RPMI8226 (cell line): Measurements from ENCODE around the gene ATRIP.
"Not testable (repeated sequence)": the region's sequence is repeated elsewhere in the genome, so short reads cannot be mapped to it uniquely, and the experiment has no call there.

Source experiments
- DNase-seq: peaks from one replicate; pipeline ENCODE4 v3.0.0-alpha.2; 2015

The ATRIP gene

DNA sequence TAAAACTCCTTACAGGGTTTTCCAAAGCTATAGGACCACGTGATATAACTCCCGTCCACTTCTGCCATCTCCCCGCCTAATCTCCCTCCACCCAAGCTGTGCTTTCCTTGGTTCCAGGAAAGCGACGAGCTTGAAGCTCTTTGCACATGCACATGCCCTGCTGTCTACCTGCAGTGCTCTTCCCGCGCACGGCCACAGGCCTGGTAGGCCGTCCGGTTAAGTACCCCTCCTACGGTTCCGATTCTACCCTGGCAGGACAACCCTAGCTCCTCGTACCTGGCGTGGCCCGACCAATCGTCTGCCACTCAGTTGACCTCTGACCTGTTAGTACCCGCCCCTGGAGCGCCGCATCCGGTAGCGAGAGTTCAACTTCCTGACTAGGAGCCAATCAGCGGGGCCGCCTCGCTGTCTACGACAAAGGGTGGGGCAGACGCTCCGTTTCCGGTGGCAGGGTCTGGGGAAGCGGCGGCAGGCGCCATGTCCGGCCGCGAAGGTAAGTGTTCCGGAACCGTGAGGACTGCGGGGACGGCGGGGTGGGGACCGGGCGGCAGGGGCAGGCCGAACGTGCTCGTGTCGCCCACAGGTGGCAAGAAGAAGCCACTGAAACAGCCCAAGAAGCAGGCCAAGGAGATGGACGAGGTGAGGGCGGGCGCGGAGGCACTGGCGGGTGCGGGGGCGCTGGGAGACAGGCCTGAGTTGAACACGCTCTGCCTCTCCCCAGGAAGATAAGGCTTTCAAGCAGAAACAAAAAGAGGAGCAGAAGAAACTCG, 6.5 kb upstream of the ATRIP start, which contains the start of the genes CCDC51 and TMA7:
TSS of gene CCDC51 (minus strand) at position 300 of the 770 bp plus-strand sequence. CDS start 4,991 bp downstream, outside the sequence.
TSS of gene TMA7 (plus strand) at position 438 of the 770 bp plus-strand sequence. CDS start at position 478, 40 bp downstream.
- DNase-seq, result peak; percentile 98

DNA sequence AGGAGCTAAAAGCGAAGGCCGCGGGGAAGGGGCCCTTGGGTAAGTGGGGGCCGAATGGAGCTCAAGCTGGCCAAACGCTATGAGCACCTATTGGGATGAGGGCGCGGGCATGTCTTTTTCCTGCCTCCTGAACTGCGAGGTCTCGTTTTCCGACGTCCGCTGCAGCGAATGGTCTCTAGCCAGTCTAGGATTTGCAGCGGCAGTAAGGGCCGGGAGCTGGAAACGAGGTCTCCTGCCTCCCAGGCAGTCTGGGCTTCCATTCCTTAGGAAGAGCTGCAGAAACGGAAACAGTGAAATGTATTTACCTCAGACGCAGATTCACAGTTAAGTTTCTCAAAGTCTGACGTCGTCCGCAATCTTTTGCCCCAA, 6.0 kb upstream of the ATRIP start:
- DNase-seq, result no peak

DNA sequence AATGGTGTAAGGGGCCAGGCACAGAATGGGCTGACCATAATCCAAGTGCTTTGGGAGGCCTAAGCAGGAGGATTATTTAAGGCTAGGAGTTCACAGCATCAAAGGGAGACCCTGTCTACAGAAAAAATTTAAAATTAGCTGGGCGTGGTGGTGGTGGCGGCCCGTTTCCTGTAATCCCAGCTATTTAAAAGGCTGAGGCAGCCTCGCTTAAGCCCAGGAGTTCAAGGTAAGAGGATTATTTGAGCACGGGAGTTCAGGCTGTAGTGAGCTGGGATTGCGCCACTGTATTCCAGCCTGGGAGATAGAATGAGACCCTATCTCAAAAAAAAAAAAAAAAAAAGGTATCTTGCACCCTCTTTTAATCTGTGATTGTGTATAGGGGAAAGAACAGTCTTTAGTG, 4.6 kb upstream of the ATRIP start:
- DNase-seq, result no peak

DNA sequence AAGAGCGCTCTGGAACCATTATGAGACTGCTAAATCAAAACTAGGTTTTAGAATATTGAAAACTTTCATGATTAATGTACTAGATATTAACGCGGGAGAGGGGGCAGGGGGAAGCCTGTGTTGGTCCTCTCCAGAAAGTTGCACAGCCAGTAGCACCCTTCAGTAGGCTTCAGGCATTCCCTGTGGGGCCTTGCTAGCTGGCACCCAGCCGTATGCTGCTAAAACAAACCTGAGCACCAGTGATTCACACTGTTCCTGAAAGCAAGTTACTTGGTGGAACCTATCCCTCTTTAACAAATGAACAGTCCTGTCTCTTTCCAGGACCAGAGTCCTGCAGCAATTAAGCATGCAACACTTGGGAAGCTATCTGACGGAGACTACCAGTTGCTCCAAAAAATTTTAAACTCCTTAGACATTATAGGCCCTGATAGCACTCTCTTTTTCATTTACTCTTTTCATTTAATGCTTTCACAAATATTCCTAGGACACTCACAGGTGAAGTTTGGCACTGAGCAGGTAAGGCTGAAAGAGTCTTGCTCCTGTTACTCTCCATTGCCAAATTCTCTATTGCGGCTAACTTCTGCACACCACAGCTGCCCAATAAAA, 1.2 kb upstream of the ATRIP start:
- no peak for DNase-seq

DNA sequence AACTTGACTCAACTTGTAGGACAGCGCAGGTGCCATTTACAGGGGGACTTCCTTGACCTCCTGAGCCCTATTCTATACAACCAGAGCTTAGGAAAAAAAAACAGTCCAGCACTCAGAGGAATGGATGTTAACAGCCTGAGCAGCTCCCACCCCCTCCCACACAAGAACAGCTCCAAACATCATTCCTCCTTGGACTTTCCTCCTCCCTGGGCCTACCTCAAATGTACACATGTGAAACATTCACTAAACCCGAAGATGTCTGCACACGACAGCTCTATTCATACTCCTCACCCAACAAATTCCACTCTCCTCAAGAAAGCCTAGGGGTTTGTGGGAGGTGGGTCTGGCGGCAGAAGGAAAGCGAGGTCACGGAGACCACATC, 503 bp upstream of the ATRIP start:
- no peak for DNase-seq

DNA sequence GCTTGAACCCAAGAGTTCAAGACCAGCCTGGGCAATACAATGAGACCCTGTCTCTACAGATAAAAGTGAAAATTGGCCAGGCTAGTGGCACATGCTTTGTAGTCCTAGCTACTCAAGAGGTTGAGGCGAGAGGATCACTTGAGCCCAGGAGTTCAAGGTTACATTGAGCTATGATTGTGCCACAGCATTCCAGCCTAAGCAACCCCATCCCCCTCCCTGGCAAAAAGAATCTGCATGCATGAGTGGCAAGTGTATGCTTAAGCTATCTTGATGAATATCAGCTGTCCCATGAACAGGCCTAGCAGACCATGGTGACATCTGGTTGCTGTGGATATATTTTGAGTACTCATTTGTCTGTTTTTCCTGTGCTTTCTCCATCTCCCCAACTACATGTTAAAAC, 4.7 kb downstream of the ATRIP start:
- no peak for DNase-seq

DNA sequence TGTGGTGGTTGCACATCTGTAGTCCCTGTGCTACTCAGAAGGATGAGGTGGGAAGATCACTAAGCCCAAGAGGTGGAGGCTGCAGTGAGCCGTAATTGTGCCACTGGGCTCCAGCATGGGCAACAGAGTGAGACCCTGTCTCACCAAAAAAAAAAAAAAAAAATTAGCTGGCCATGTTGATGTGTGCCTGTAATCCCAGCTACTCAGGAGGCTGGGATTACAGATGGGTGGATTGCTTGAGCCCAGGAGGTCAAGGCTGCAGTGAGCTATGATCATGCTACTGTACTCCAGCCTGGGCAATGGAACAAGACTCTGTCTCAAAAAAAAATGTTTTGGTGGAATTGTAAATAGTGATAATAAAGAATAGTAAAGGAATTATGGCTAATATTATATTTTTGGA, 9.9 kb downstream of the ATRIP start:
- DNase-seq, result no peak

DNA sequence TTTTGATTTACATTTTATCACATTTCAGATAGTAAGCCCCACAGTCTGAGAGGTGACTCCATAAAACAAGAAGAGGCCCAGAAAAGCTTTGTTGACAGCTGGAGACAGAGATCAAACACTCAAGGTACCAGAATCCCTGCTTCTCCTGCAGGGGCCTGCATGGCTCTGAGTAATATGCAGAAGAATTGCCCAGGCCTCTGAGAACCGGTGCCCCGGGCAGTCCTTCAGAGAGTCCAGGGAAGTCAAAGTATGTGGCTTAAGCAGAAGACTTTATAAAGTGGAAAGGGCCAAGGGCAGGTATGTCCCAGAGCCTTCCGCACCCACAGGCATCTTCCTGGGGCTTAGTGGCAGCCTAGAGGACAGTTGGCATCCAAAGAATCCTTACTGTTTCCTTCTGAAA, 12.8 kb downstream of the ATRIP start:
- no peak for DNase-seq

DNA sequence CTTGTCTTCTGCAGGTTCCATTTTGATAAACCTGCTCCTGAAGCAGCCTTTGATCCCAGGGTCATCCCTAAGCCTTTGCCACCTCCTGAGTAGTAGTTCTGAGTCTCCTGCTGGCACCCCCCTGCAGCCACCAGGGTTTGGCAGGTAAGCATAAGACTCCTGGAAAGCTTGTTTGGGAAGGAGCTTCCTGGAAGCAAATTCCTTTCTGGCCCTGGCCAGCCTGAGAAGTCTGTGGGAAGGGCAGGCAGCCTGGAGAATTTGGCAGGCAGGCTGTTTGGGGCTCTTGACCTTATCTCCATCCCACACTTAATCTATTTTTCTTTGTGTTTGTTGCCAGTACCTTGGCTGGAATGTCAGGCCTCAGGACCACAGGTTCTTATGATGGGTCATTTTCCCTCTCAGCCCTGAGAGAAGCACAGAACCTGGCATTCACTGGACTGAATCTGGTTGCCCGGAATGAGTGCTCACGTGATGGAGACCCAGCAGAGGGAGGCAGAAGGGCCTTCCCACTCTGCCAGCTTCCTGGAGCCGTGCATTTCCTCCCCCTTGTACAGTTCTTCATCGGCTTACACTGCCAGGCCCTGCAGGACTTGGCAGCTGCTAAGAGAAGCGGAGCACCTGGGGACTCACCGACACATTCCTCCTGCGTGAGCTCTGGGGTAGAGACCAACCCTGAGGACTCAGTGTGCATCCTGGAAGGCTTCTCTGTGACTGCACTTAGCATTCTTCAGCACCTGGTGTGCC, 13.4 kb downstream of the ATRIP start:
- DNase-seq, result no peak

DNA sequence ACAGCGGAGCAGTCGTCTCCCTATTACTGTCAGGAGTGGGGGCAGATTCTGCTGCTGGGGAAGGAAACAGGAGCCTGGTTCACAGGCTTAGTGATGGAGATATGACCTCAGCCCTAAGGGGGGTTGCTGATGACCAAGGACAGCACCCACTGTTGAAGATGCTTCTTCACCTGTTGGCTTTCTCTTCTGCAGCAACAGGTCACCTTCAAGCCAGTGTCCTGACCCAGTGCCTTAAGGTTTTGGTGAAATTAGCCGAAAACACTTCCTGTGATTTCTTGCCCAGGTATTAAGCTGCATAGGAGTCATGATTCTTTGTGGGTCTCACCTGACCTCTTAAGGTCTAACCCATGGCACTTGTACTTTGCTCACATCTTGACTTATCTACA, 14.0 kb downstream of the ATRIP start:
- DNase-seq, result no peak

DNA sequence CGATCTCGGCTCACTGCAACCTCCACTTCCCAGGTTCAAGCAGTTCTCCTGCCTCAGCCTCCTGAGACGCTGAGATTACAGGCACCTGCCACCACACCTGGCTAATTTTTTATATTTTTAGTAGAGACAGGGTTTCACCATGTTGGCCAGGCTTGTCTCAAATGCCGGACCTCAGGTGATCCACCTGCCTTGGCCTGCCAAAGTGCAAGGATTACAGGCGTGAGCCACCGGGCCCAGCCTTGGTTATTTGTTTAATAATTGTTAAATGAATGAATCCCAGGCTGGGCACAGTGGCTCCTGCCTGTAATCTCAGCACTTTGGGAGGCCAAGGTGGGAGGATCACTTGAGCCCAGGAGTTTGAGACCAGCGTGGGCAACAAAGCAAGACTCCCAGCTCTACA, 15.2 kb downstream of the ATRIP start:
- DNase-seq, result not testable (repeated sequence)

DNA sequence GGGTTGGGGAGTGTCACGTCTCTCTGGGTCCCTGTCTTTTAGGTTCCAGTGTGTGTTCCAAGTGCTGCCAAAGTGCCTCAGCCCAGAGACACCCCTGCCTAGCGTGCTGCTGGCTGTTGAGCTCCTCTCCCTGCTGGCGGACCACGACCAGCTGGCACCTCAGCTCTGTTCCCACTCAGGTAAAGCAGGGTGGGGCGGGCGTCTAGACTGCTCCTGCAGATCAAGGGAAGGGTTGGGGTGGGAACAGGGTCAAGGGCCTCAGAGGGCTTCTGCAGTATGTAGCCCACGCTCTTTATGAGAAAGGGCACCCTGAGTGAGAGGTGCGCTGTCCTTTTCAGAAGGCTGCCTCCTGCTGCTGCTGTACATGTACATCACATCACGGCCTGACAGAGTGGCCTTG, 17.2 kb downstream of the ATRIP start:
- no peak for DNase-seq

DNA sequence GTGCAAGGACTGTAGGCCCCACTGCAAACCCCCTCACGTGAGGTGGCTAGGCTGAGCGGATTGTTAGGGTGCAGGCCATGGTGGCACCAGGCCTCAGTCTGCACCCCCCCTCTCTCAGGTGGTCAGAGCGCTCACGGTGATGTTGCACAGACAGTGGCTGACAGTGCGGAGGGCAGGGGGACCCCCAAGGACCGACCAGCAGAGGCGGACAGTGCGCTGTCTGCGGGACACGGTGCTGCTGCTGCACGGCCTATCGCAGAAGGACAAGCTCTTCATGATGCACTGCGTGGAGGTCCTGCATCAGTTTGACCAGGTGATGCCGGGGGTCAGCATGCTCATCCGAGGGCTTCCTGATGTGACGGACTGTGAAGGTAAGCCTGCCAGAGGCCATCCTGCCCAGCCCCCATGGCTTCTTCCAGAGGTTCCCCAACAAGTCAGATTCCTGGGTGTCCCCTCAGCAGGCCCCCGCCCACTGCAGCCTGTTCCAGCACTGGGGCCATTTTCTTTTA, 18.2 kb downstream of the ATRIP start:
- DNase-seq, result no peak

DNA sequence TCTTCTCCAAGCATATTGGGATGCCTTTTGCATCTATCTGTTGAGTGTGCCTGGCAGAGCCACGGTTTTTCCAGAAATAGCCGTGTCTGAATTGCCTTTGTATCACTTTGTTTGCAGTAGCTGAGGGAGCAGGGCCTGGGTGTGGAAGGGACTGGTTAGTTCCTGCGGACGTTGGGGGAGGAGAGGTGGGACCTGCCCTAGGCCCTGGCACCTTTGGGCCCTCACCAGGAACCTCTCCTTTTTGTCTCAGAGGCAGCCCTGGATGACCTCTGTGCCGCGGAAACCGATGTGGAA, 18.6 kb downstream of the ATRIP start:
- no peak for DNase-seq

DNA sequence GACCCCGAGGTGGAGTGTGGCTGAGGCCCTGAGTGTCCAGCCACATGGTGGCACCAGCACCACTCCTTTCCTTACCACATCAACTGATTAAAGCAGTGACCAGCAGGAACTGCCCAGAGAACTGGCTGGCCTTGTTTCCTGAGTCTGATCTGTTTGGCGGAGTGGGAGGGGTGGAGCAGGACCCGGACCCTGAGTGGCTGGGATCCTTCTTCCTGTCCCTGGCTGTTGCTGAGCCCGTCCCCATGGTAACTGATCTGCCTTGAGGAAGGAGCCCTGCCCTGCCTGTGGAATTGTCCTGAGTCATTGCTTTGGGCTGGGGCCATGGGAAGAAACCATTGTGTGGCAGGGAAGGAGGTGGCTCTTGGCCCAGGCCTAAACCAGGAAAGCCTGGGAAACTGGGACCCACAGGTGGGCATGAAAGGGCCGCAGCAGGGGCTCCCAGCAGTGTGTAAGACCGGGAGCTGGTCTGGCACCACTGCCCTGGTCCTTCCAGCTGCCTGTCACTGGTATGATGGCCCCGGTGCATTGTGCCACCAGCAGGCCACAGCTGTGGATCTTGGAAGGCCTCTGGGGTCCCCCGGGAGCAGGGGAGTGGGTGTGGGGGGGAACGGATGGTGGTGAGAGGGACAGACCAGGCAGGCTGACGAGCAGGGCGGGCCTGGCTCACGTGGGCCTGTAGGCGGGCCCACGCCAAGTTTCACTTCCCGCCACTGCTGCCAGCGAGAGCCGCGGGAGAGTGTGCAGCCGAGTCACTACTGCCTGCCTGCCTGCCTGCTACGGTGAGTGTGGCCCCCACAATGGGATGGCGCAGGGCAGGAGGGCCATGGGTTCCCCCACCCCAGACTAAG, 19.2 kb downstream of the ATRIP start:
- DNase-seq, result peak; percentile 92

DNA sequence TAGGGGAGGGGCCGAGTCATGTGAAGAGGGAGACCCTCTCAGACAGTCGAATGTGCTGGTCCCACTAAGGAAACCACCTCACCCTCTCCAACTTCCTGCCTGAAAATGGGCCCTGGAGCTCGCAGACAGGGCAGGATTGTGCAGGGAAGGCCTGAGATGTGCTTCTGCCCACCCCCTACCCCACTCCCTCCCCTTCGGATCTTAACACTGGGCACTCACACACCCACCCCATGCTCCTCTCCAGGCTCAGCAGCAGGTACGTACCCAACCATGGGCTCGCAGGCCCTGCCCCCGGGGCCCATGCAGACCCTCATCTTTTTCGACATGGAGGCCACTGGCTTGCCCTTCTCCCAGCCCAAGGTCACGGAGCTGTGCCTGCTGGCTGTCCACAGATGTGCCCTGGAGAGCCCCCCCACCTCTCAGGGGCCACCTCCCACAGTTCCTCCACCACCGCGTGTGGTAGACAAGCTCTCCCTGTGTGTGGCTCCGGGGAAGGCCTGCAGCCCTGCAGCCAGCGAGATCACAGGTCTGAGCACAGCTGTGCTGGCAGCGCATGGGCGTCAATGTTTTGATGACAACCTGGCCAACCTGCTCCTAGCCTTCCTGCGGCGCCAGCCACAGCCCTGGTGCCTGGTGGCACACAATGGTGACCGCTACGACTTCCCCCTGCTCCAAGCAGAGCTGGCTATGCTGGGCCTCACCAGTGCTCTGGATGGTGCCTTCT, 20.0 kb downstream of the ATRIP start:
- peak; percentile 83 for DNase-seq

DNA sequence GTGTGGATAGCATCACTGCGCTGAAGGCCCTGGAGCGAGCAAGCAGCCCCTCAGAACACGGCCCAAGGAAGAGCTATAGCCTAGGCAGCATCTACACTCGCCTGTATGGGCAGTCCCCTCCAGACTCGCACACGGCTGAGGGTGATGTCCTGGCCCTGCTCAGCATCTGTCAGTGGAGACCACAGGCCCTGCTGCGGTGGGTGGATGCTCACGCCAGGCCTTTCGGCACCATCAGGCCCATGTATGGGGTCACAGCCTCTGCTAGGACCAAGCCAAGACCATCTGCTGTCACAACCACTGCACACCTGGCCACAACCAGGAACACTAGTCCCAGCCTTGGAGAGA, 20.5 kb downstream of the ATRIP start:
- no peak for DNase-seq

DNA sequence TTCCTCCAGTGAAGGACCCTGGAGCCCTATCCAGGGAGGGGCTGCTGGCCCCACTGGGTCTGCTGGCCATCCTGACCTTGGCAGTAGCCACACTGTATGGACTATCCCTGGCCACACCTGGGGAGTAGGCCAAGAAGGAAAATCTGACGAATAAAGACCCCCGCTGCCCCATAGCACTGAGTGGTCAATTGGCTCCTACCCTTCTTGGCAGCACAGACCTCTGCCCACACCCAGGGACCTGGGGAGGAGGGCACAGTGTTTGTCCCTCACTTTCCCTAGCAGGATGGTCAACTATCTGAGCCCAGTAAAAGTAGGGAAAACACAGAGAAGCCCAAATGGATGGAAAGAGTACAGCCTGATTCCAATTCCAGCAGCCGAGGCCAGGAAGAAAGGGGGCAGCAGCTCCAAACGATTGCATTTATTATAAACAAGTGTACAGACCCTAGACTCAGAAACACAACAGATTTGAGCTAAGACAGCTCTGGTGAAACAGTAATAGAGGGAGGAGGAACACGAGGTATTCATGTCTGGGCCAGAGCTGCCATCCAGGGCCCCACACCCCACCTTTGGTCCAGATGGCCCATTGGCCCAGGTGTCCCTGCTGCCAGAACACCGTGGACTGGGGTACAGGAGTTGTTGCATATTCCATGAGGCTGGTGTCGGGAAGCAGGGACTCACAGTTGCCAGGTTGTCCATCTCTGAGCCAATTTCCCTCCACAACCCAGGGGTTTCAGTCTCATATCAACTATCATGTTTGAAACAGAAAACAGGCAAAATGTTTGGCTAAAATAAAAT, 21.1 kb downstream of the ATRIP start:
- DNase-seq, result no peak

DNA sequence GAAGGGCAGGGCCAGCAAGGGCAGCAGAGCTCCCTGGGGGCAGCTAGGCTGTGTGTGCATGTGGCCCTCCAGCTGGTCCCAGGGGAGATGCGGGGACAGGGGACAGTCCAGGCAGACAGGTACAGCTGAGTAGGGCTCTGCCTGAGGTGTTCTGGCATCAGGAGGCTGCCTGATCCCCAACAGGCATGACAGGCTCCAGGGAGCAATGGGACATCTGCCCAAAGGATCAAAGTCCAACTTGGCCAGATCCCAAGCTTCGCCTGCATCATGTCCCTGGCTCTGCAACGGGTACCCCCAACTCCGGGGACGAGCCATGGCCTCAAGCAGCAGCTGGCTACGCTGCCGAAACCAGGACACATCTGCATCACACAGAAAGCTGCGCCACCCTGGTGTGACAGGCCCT, 21.8 kb downstream of the ATRIP start:
- no peak for DNase-seq

DNA sequence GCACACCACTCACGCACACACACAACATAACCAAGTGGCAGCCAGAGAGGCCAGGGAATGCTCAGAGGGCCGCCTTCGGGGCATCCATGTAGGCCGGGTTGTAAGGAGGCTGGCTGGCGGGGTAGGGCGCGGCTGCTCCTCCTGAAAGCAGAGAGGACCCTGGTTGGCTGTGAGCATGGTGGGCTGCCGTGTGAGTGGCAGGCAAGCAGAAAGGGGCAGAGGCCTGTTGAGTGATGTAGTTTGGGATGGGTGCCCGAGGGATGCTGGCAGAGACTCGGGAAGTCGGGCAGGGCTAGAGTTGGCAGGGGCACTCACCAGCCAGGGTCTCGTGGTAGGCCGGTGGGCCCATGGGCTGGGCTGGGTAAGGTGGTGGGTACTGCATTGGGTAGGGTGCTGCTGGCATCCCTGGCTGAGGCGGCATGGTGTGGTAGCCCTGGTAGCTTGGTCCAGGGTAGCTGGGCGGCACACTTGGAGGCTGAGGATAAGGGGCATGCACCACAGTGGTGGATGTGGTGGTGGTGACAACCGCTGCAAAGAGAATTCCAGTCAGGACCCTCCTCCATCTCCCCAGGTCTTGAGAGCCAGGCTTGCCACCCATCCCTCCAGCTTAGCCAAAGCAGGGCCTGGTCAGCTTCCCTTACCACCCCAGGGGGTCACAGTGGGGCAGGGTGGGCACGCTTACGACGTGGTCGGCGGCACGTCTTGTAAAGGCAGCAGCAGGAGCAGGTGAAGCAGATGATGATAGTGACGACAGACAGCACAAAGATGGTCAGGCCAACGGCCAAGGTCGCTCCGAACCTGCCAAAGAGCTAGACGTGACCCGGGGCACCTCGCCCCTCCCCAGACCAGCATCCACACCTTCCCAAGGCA, 22.7 kb downstream of the ATRIP start:
- DNase-seq, result no peak

DNA sequence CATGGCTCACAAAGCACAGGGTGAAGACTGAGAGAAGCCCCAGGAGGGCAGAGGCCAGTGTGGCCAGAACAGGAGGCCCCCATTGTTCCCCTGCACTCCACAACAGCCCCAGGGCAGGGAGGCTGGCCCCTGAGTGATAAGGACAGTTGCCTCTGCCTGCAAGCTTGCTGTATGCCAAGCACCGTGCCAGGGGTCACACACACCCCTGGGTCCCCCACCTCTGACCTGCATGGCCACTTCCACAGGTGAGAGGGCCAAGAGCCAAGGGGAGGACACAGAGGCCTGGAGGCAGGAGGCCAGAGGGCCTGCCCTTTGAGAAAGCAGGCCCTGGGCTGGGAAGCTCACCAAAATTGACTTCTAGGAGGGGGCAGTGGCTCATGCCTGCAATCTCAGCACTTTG, 23.7 kb downstream of the ATRIP start:
- no peak for DNase-seq
